HepG2 (cell line): ENCODE data around the gene COL10A1. TPM values are rescaled to one million over a fixed set of nuclear protein-coding genes. Genes with fewer than 3 reads are reported as not detected.

Source experiments
- ATAC-seq: fragments of 200-7000 bp; cut with Tn5 transposase; 3 replicates; pipeline ENCODE4 v1.9.1; 2020; ENCODE audit warnings: mild to moderate bottlenecking, moderate library complexity
- BruUV-seq: library from RNA; stranded (reverse); fragments of 400-500 nt; replicated peaks from 2 replicates; lab custom pipeline; 2021; lab: Mats Ljungman, UMichigan
- CTCF ChIA-PET: fragments of 300-600 bp; formaldehyde crosslinking; extraction: SDS; loops from one replicate; lab custom pipeline; 2021; ENCODE audit warnings: low total read pairs, inconsistent platforms, low intra/inter-chr PET ratio; lab: Yijun Ruan, JAX
- POLR2A ChIA-PET: fragments of 350-600 bp; sonication (Branson Sonifier 250); formaldehyde crosslinking; loops from one replicate; lab custom pipeline; 2020; ENCODE audit warnings: antibody characterized with exemption, inconsistent platforms; lab: Yijun Ruan, JAX
- DNase-seq: peaks from one replicate; pipeline ENCODE4 v3.0.0-alpha.2; 2015; ENCODE audit warnings: low spot score
- FAIRE-seq: peaks from 3 replicates; lab custom pipeline; 2011; peaks lifted over from hg19 to GRCh38; lab: Jason Lieb, UNC
- H2AFZ ChIP-seq: one replicate; pipeline ENCODE4 v1.6.1; 2011; ENCODE audit warnings: low read length, inconsistent platforms
- H3K27ac ChIP-seq: fragments of 300-600 bp; 3 replicates; pipeline ENCODE4 v1.8.0; 2011; ENCODE audit warnings: mixed run types, mild to moderate bottlenecking, mixed read lengths, low read length, inconsistent platforms; ENCODE audit not compliant: insufficient read depth; ENCODE audit errors: extremely low read length
- H3K27me3 ChIP-seq, 2 experiments: fragments of 200-600 bp in 1 of 2; 2 replicates in 1 of 2; 3 replicates in 1 of 2; pipeline versions ENCODE4 v1.6.0 to v1.8.0; 2011; ENCODE audit warnings: low read length in 2 of 2, mild to moderate bottlenecking in 2 of 2, moderate library complexity in 2 of 2, inconsistent platforms in 1 of 2; ENCODE audit not compliant: insufficient read depth in 2 of 2, control insufficient read depth in 1 of 2
- H3K36me3 ChIP-seq, 2 experiments: fragments of 200-600 bp in 1 of 2; replicated peaks in 1 of 2; 2 replicates in 1 of 2; 3 replicates in 1 of 2; pipeline versions ENCODE4 v1.5.1 to v1.8.0; 2011; ENCODE audit warnings: low read length in 2 of 2, inconsistent platforms in 1 of 2; ENCODE audit not compliant: insufficient read depth in 2 of 2, control insufficient read depth in 1 of 2
- H3K4me1 ChIP-seq: 2 replicates; pipeline ENCODE4 v1.5.1; 2012; ENCODE audit warnings: low read length, inconsistent platforms; ENCODE audit not compliant: insufficient read depth
- H3K4me2 ChIP-seq: 2 replicates; pipeline ENCODE4 v1.6.0; 2011; ENCODE audit warnings: low read depth, low read length, inconsistent platforms
- H3K4me3 ChIP-seq, 3 experiments: fragments of 200-600 bp in 1 of 3; sonication (generic), shearing (Covaris generic) in 1 of 3; replicated peaks in 1 of 3; 2 replicates each; pipeline ENCODE4 v1.5.1; 2011 to 2016; ENCODE audit warnings: low read length in 3 of 3, inconsistent platforms in 2 of 3, low read depth in 2 of 3, mild to moderate bottlenecking in 2 of 3, control low read depth in 1 of 3, mixed read lengths in 1 of 3; ENCODE audit not compliant: insufficient read depth in 1 of 3
- H3K79me2 ChIP-seq: one replicate; pipeline ENCODE4 v1.6.1; 2011; ENCODE audit warnings: low read length, inconsistent platforms; ENCODE audit not compliant: insufficient read depth
- H3K9ac ChIP-seq: 2 replicates; pipeline ENCODE4 v1.6.0; 2011; ENCODE audit warnings: mild to moderate bottlenecking, low read depth, low read length, inconsistent platforms; ENCODE audit not compliant: insufficient read depth
- H3K9me3 ChIP-seq: 2 replicates; pipeline ENCODE4 v1.5.1; 2012; ENCODE audit warnings: mild to moderate bottlenecking, low read length
- H4K20me1 ChIP-seq: 2 replicates; pipeline ENCODE4 v1.6.0; 2011; ENCODE audit warnings: inconsistent platforms, mild to moderate bottlenecking, low read length, moderate library complexity; ENCODE audit not compliant: insufficient read depth
- BCLAF1 ChIP-seq: fragments of 450-650 bp; IDR thresholded peaks from 2 replicates; pipeline ENCODE4 v1.6.1; 2017; ENCODE audit warnings: mild to moderate bottlenecking
- ESRRA ChIP-seq: sonication (generic); formaldehyde crosslinking; IDR thresholded peaks from 2 replicates; pipeline ENCODE4 v1.5.1; 2020; ENCODE audit warnings: mild to moderate bottlenecking, low read depth, missing genetic modification reagents
- GTF3A ChIP-seq: sonication (generic); formaldehyde crosslinking; conservative IDR thresholded peaks from 2 replicates; pipeline ENCODE4 v1.4.0; 2020; ENCODE audit warnings: mild to moderate bottlenecking, missing genetic modification reagents
- HOXA3 ChIP-seq: sonication (generic); formaldehyde crosslinking; IDR thresholded peaks from 2 replicates; pipeline ENCODE4 v1.5.0; 2020; ENCODE audit warnings: missing genetic modification reagents
- MATR3 ChIP-seq: sonication (generic); formaldehyde crosslinking; IDR thresholded peaks from 2 replicates; pipeline ENCODE4 v1.4.0; 2020; ENCODE audit warnings: missing genetic modification reagents
- MLX ChIP-seq: IDR thresholded peaks from 2 replicates; pipeline ENCODE4 v1.6.1; 2016
- ZNF407 ChIP-seq: sonication (generic); formaldehyde crosslinking; IDR thresholded peaks from one replicate; pipeline ENCODE4 v1.5.1; 2020; ENCODE audit warnings: mild to moderate bottlenecking, missing genetic modification reagents; ENCODE audit errors: not compliant biosample characterization
- ZNF678 ChIP-seq: sonication (generic); formaldehyde crosslinking; IDR thresholded peaks from 2 replicates; pipeline ENCODE4 v1.4.0; 2020; ENCODE audit warnings: mild to moderate bottlenecking, missing genetic modification reagents
- ZSCAN20 ChIP-seq: sonication (generic); formaldehyde crosslinking; IDR thresholded peaks from 2 replicates; pipeline ENCODE4 v1.4.0; 2020; ENCODE audit warnings: missing genetic modification reagents, mild to moderate bottlenecking, borderline replicate concordance
- WGBS: methylation state at CpG from one replicate; pipeline ENCODE4 v1.1.6; 2017; ENCODE audit warnings: low lambda C conversion rate; 5-methylcytosine and 5-hydroxymethylcytosine counted together
- in situ Hi-C: cut with HindIII; loops from 2 replicates; pipeline ENCODE4 v1.10.0; 2017; ENCODE audit warnings: low pct_unique_long_range_greater_than_20kb; ENCODE audit not compliant: extremely low pct_ligation_motif_present
- intact Hi-C: fragments of 100-400 bp; cut with micrococcal nuclease; formaldehyde crosslinking; loops from one replicate; pipeline ENCODE4 v1.10.0; 2022; ENCODE audit not compliant: unreplicated experiment
- polyA plus RNA-seq, 8 experiments: library from polyadenylated mRNA; depleted of rRNA in 3 of 8; stranded (reverse) in 7 of 8; unstranded in 1 of 8; fragments of >200 nt; fragmentation: Illumina TruSeq in 4 of 8; extraction: Trizol in 4 of 8; gene quantifications; 2 replicates each; pipeline versions ENCODE4 v1.2.1 to v1.2.3, GENCODE V29; 2011 to 2016; ENCODE audit warnings: low read depth in 4 of 8, missing spikeins in 1 of 8, mixed read lengths in 1 of 8; ENCODE audit not compliant: insufficient read depth in 1 of 8
- total RNA-seq, 5 experiments: library from RNA; depleted of rRNA; stranded (reverse); fragments of >200 nt; fragmentation: Illumina TruSeq; extraction: Trizol; gene quantifications; 2 replicates each; pipeline ENCODE4 v1.2.3, GENCODE V29; 2016; ENCODE audit warnings: low read depth in 1 of 5

Gene COL10A1
- total and polyA plus RNA-seq, 2 of the 13 experiments (the other 11 are each of a cell fraction or from before 2014, with no cell fraction given): 0.07 TPM; not detected in 1

GRCh38 chr6:116111552-116112528 is 14.1 kb downstream of the COL10A1 start (continued):
- no peak for TF ChIP-seq MLX (CRISPR knock-in tag)
- TF ChIP-seq, all 625 proteins: peak for 8

GRCh38 chr6:116108836-116109235 is 17.1 kb downstream of the COL10A1 start:
- Histone ChIP-seq H3K27me3 (no peaks in the 10 kb centered on the region), H3K4me3 (no peak overlapping the region), H3K36me3 (peaks cover 13 to 45% of the 10 kb centered on the region in 2 experiments), H3K27ac (no peak overlapping the region), H3K4me2 (no peak overlapping the region), H3K9me3 (no peaks in the 10 kb centered on the region), H3K9ac (no peak overlapping the region), H3K79me2 (peaks cover 3% of the 10 kb centered on the region), H3K4me1 (peaks cover 38% of the 10 kb centered on the region), H4K20me1 (no peaks in the 10 kb centered on the region), H2AFZ (no peak overlapping the region)
- intact Hi-C loops: loop anchor here (10.0 kb wide), 1 partner anchor 166 kb away; the partner anchor contains the start of gene TSPYL1
- ChIA-PET CTCF (no interaction called here), POLR2A (interaction anchor here (1.0 kb wide), 1 partner anchor 8 kb away, joined by 3 read pairs; the partner anchor contains the start of gene NT5DC1)
- no TSS peak for BruUV-seq
- in situ Hi-C loops: no loop called here
- no peak for DNase-seq
- ATAC-seq: no peak
- no peak for FAIRE-seq
- 77% methylated on average over 1 of the region's 1 CpG for WGBS
- TF ChIP-seq ZSCAN20 (CRISPR knock-in tag) (no peak), MATR3 (CRISPR knock-in tag) (no peak), ZNF407 (CRISPR knock-in tag) (no peak), HOXA3 (CRISPR knock-in tag) (no peak), BCLAF1 (no peak), ZNF678 (CRISPR knock-in tag) (no peak), GTF3A (CRISPR knock-in tag) (no peak), ESRRA (CRISPR knock-in tag) (no peak)
